Gastrocnemius medialis (tissue), 4 donors: Measurements from ENCODE around the gene MTFR1L.

Experiments
- CTCF ChIP-seq, 5 experiments: fragments of 450-650 bp in 3 of 5; fragments of 200-600 bp in 2 of 5; sonication (generic) in 2 of 5; IDR thresholded peaks in 4 of 5; conservative IDR thresholded peaks in 1 of 5; 1 replicate in 4 of 5; 2 replicates in 1 of 5; pipeline ENCODE4 v1.5.1; 2016 to 2019; ENCODE audit warnings: antibody characterized with exemption in 5 of 5, mild to moderate bottlenecking in 3 of 5, moderate library complexity in 3 of 5
- POLR2A ChIP-seq, 2 donors: fragments of 450-650 bp; IDR thresholded peaks; one replicate each; pipeline ENCODE4 v1.6.1; 2017; ENCODE audit warnings: antibody characterized with exemption in 2 of 2, mild to moderate bottlenecking in 2 of 2, moderate library complexity in 2 of 2

DNA sequence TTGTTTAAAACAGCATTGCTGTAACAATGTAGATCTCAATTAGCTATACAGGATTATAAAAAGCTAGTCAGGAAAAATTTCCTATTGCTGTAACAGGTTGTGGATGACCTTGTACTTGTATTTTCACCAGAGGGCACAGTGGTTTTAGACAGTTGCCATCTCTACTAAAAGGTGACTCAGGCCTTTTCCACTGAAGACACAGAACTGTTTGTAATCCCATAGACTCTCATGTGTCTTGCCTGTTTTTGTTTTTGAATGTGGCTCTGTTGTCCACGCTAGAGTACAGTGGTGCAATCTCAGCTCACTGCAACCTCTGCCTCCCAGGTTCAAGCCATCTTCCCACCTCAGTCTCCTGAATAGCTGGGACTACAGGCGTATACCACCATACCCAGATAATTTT is 5.9 kb downstream of the MTFR1L start:
- no peak for TF ChIP-seq POLR2A (IDR thresholded peaks at IDR 0.05)
- TF ChIP-seq CTCF (IDR thresholded peaks at IDR 0.05 in 4 of 5, conservative IDR thresholded peaks at IDR 0.05 in 1 of 5) = no peak
